Bronchial smooth muscle cell (primary cell): ENCODE measurements around the gene COPA. TPM values are rescaled to one million over a fixed set of nuclear protein-coding genes. Genes with fewer than 3 reads are reported as not detected.

Experiments used
- total RNA-seq: library from RNA; depleted of rRNA; stranded (reverse); fragments of >200 nt; gene quantifications from 2 replicates; pipeline ENCODE4 v1.2.1, GENCODE V29; 2014

COPA gene
- total RNA-seq: 286 and 334 TPM in 2 replicates

GRCh38 chr1:160342953-160343869, at the start of gene COPA, which contains the start of gene NCSTN:
COPA (minus strand) TSS chr1:160343250; CDS start chr1:160343170, 80 bp downstream.
NCSTN (plus strand) TSS chr1:160343383; CDS start chr1:160343397, 14 bp downstream.

GRCh38 chr1:160366731-160367515, 23.9 kb upstream of the COPA start, which contains the start of gene NHLH1:
NHLH1 (plus strand) TSS chr1:160367071; CDS start chr1:160370732, 3,661 bp downstream.

DNA sequence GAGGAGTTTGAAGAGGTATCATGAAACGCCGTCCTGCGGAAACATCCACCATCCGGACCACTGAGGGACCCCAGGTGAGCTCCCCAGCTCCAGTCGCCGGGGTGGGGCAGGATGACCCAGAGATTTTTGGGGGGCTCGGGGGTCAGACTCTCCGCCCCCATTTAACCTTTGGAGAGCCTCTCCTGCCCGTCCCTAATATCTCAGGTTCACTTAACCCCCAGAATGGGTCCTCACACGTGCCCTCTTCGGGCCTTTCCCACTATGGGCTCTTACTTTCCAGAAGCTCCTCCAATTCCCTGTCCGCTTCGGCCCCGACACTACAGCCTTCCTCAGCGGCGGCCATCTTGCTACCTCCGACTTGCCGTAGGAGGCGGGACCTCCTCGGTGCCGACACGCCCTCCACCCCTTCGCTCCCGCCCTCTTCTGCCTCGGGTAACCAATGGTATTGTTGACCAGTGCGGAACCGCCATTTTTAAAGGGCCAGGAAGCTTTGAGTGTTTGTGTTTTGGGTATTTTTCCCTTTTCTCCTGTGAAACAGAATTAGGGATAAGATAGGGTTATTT, 58.2 kb downstream of the COPA start, which contains the start of gene PEX19:
PEX19 (minus strand) TSS at position 352 of the 563 bp plus-strand sequence; CDS start at position 343, 9 bp downstream.

DNA sequence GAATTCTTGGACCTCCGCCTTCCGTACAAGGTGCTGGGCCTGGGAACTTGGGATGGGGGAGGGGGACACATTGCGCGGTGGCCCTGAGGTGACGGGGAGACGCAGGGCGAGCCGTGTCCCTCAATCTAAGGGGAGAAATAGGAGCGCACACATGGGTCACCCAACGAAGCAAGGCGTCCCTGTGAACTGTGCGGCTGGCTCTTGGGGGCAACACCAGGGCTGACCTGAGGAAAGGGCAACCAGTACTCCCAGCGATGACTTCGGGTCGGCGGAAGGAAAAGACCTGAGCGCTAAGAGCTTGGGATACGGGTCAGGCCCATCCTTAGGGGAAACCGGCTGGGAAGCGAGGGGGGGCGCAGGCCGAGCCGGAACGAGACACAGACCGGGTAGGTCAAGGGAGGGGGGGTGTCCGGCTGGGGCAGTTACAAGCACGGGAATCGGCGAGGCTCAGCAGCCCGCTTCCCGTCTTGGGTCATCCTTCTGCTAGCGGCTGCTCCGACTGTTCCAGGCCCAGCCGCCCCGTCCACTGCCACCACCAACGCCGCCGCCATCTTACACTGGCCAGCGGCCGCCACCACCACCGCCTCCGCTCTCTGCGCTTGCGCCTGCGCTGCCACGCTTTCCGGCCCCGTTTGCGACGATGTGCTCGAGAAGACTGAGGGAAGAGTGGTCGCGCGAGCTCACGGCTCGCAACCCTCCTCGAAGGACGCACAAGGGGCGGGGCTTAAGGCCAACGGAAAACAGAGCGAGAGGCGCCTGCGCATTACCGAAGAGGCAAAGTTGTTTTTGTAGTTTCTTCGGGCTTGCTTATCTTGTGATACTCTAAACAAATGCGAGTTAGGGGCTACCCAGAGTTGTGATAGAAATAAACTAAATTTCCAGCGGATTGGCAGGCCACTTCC, 80.9 kb downstream of the COPA start, which contains the start of gene DCAF8:
DCAF8 (minus strand) TSS at position 657 of the 902 bp plus-strand sequence. CDS start 18,541 bp downstream, outside the sequence.

Other genes with a start within 250 kb of the COPA start
- 12.8 and 15.1 TPM in 2 replicates for gene IGSF8, start 244.6 kb downstream of the COPA start, total RNA-seq
- gene ATP1A2, start 227.5 kb downstream of the COPA start, total RNA-seq: 0.16 and 0.60 TPM in 2 replicates
- gene ATP1A4, start 191.6 kb downstream of the COPA start, total RNA-seq: not detected in 2 replicates
- gene CASQ1, start 152.7 kb downstream of the COPA start, total RNA-seq: not detected in 2 replicates
- gene PEA15, start 137.9 kb downstream of the COPA start, total RNA-seq: 38.8 and 50.3 TPM in 2 replicates
- gene DCAF8, start 80.7 kb downstream of the COPA start, total RNA-seq: 90.5 and 94.0 TPM in 2 replicates
- 32.0 and 37.8 TPM in 2 replicates for gene PEX19, start 58.1 kb downstream of the COPA start, total RNA-seq
- 55.2 and 63.5 TPM in 2 replicates for gene NCSTN, start 133 bp upstream of the COPA start, total RNA-seq
- under 0.01 TPM in 1 of 2 replicates, not detected in the other for gene NHLH1, start 23.8 kb upstream of the COPA start, total RNA-seq
- gene VANGL2, start 57.3 kb upstream of the COPA start, total RNA-seq: under 0.01 TPM in 1 of 2 replicates, not detected in the other
- gene SLAMF6, start 180.0 kb upstream of the COPA start, total RNA-seq: not detected in 2 replicates
- gene CD84, start 236.2 kb upstream of the COPA start, total RNA-seq: not detected in 2 replicates